IMR-90 (cell line): ENCODE data around the gene AMACR. TPM values are rescaled to one million over a fixed set of nuclear protein-coding genes. Genes with fewer than 3 reads are reported as not detected.

Experiments
- ATAC-seq: fragments of 200-7000 bp; cut with Tn5 transposase; 2 replicates; pipeline ENCODE4 v1.9.1; 2020; ENCODE audit warnings: low read depth, mild to moderate bottlenecking, moderate library complexity
- BruUV-seq: library from RNA; stranded (reverse); fragments of 400-500 nt; replicated peaks from 2 replicates; lab custom pipeline; 2021; lab: Mats Ljungman, UMichigan
- CTCF ChIA-PET: fragments of 300-600 bp; formaldehyde crosslinking; extraction: SDS; loops from one replicate; lab custom pipeline; 2021; ENCODE audit warnings: antibody characterized with exemption; lab: Yijun Ruan, JAX
- POLR2A ChIA-PET: fragments of 300-600 bp; sonication (Branson Sonifier 250); formaldehyde crosslinking; loops from one replicate; lab custom pipeline; 2022; ENCODE audit warnings: antibody characterized with exemption; ENCODE audit not compliant: unreplicated experiment; lab: Charles Lee
- DNase-seq: peaks from one replicate; pipeline ENCODE4 v3.0.0; 2013
- H2AFZ ChIP-seq: replicated peaks from 2 replicates; pipeline ENCODE3; 2013; ENCODE audit warnings: low read length, mild to moderate bottlenecking; ENCODE audit not compliant: poor library complexity
- H2AK5ac ChIP-seq: 2 replicates; pipeline ENCODE4 v1.6.1; 2013; ENCODE audit warnings: low read depth, low read length, inconsistent platforms
- H2AK9ac ChIP-seq: replicated peaks from 2 replicates; pipeline ENCODE3; 2013; ENCODE audit warnings: mild to moderate bottlenecking, low read depth, low read length, moderate library complexity; ENCODE audit not compliant: poor library complexity
- H2BK120ac ChIP-seq: 2 replicates; pipeline ENCODE4 v1.6.1; 2013; ENCODE audit warnings: low read depth, low read length, inconsistent platforms
- H2BK15ac ChIP-seq: 3 replicates; pipeline ENCODE4 v1.6.1; 2013; ENCODE audit warnings: low read depth, low read length, inconsistent platforms
- H2BK20ac ChIP-seq: 2 replicates; pipeline ENCODE4 v1.6.1; 2013; ENCODE audit warnings: low read depth, mild to moderate bottlenecking, inconsistent platforms, low read length, moderate library complexity
- H2BK5ac ChIP-seq: 2 replicates; pipeline ENCODE4 v1.6.1; 2013; ENCODE audit warnings: mild to moderate bottlenecking, low read depth, low read length, inconsistent platforms; ENCODE audit not compliant: poor library complexity, severe bottlenecking
- H3K14ac ChIP-seq: replicated peaks from 2 replicates; pipeline ENCODE4 v1.6.1; 2013; ENCODE audit warnings: low read depth, low read length, inconsistent platforms
- H3K18ac ChIP-seq: 2 replicates; pipeline ENCODE4 v1.6.1; 2013; ENCODE audit warnings: low read depth, low read length, control low read depth
- H3K23ac ChIP-seq: 2 replicates; pipeline ENCODE4 v1.6.1; 2013; ENCODE audit warnings: low read depth, low read length, inconsistent platforms
- H3K27ac ChIP-seq: 2 replicates; pipeline ENCODE4 v1.5.1; 2013; ENCODE audit warnings: mild to moderate bottlenecking, control low read depth, low read length; ENCODE audit not compliant: insufficient read depth
- H3K27me3 ChIP-seq: 2 replicates; pipeline ENCODE4 v1.6.1; 2013; ENCODE audit warnings: low read length; ENCODE audit not compliant: control insufficient read depth, insufficient read depth
- H3K36me3 ChIP-seq: 2 replicates; pipeline ENCODE4 v1.6.1; 2013; ENCODE audit warnings: low read length, mixed read lengths; ENCODE audit not compliant: control insufficient read depth, insufficient read depth
- H3K4ac ChIP-seq: 2 replicates; pipeline ENCODE4 v1.6.1; 2013; ENCODE audit warnings: low read depth, low read length, inconsistent platforms
- H3K4me1 ChIP-seq: 2 replicates; pipeline ENCODE4 v1.6.1; 2013; ENCODE audit warnings: low read length, mixed read lengths; ENCODE audit not compliant: control insufficient read depth, insufficient read depth
- H3K4me2 ChIP-seq: 2 replicates; pipeline ENCODE4 v1.6.1; 2013; ENCODE audit warnings: low read depth, mild to moderate bottlenecking, control low read depth, low read length, moderate library complexity
- H3K4me3 ChIP-seq: 2 replicates; pipeline ENCODE4 v1.5.1; 2013; ENCODE audit warnings: low read depth, mild to moderate bottlenecking, control low read depth, low read length, moderate library complexity; ENCODE audit not compliant: insufficient read depth
- H3K56ac ChIP-seq: 2 replicates; pipeline ENCODE4 v1.6.1; 2013; ENCODE audit warnings: low read length, inconsistent platforms; ENCODE audit not compliant: insufficient read depth; ENCODE audit errors: extremely low read depth
- H3K79me1 ChIP-seq, 2 experiments: 2 replicates each; pipeline ENCODE4 v1.6.1; 2013; ENCODE audit warnings: low read length in 2 of 2, inconsistent platforms in 1 of 2, low read depth in 1 of 2
- H3K9ac ChIP-seq: 2 replicates; pipeline ENCODE4 v1.6.1; 2013; ENCODE audit warnings: low read depth, low read length, control low read depth
- H3K9me1 ChIP-seq: 2 replicates; pipeline ENCODE4 v1.6.1; 2013; ENCODE audit warnings: low read length, inconsistent platforms; ENCODE audit not compliant: insufficient read depth
- H3K9me3 ChIP-seq: 2 replicates; pipeline ENCODE4 v1.6.1; 2013; ENCODE audit warnings: low read length; ENCODE audit not compliant: control insufficient read depth, insufficient read depth
- H4K20me1 ChIP-seq: 2 replicates; pipeline ENCODE4 v1.6.1; 2013; ENCODE audit warnings: low read length, inconsistent platforms; ENCODE audit not compliant: insufficient read depth
- H4K5ac ChIP-seq: 2 replicates; pipeline ENCODE4 v1.6.1; 2013; ENCODE audit warnings: mild to moderate bottlenecking, low read depth, low read length, control low read depth
- H4K8ac ChIP-seq, 2 experiments: 2 replicates each; pipeline ENCODE4 v1.6.1; 2013; ENCODE audit warnings: low read depth in 2 of 2, low read length in 2 of 2, control low read depth in 1 of 2, inconsistent platforms in 1 of 2
- H4K91ac ChIP-seq: 2 replicates; pipeline ENCODE4 v1.6.1; 2013; ENCODE audit warnings: low read depth, low read length, inconsistent platforms; ENCODE audit not compliant: insufficient read depth
- BHLHE40 ChIP-seq: fragments of 150-350 bp; IDR thresholded peaks from 2 replicates; pipeline ENCODE4 v1.6.1; 2016; ENCODE audit warnings: mild to moderate bottlenecking, low read depth, low read length
- MAFK ChIP-seq: IDR thresholded peaks from 2 replicates; pipeline ENCODE4 v1.6.1; 2012; ENCODE audit warnings: low read depth, low read length, improper control_type of control experiment
- MXI1 ChIP-seq: IDR thresholded peaks from 2 replicates; pipeline ENCODE4 v1.6.1; 2012; ENCODE audit warnings: low read depth, mild to moderate bottlenecking, low read length, moderate library complexity, borderline replicate concordance
- NFE2L2 ChIP-seq: fragments of 150-350 bp; IDR thresholded peaks from 2 replicates; pipeline ENCODE4 v1.6.1; 2016; ENCODE audit warnings: low read depth, mild to moderate bottlenecking, low read length
- RAD21 ChIP-seq: IDR thresholded peaks from 2 replicates; pipeline ENCODE4 v1.6.1; 2012; ENCODE audit warnings: low read length, improper control_type of control experiment
- RCOR1 ChIP-seq: IDR thresholded peaks from 2 replicates; pipeline ENCODE4 v1.6.1; 2012; ENCODE audit warnings: mild to moderate bottlenecking, low read length, improper control_type of control experiment; ENCODE audit not compliant: insufficient replicate concordance
- RFX5 ChIP-seq: IDR thresholded peaks from 2 replicates; pipeline ENCODE4 v1.8.0; 2012; ENCODE audit warnings: low read depth, mild to moderate bottlenecking, low read length, moderate library complexity
- WGBS, 2 experiments: methylation state at CpG; one replicate each; pipeline versions ENCODE4 v1.1.5 to v1.1.7; 2013; ENCODE audit warnings: missing lambda C conversion rate in 2 of 2; ENCODE audit not compliant: insufficient read length in 1 of 2; ENCODE audit errors: extremely low coverage in 2 of 2; 5-methylcytosine and 5-hydroxymethylcytosine counted together
- dilution Hi-C: fragments of 300-500 bp; cut with HindIII; formaldehyde crosslinking; loops from one replicate; pipeline ENCODE4 v1.14.3; 2018; ENCODE audit warnings: low sequenced_read_pairs; ENCODE audit not compliant: unreplicated experiment
- in situ Hi-C: fragments of 300-500 bp; cut with MboI; formaldehyde crosslinking; loops from 3 replicates; pipeline ENCODE4 v1.14.3; 2019; ENCODE audit warnings: low sequenced_read_pairs, inconsistent platforms, mixed read lengths
- intact Hi-C: fragments of 100-400 bp; cut with micrococcal nuclease; formaldehyde crosslinking; loops from 2 replicates; pipeline ENCODE4 v1.10.0; 2022
- polyA plus RNA-seq, 3 experiments: library from polyadenylated mRNA; depleted of rRNA; stranded (reverse); fragments of >200 nt; gene quantifications; 2 replicates each; pipeline ENCODE4 v1.2.3, GENCODE V29; 2012; ENCODE audit warnings: low replicate concordance in 1 of 3
- total RNA-seq: library from RNA; depleted of rRNA; stranded (reverse); fragments of >200 nt; gene quantifications from 2 replicates; pipeline ENCODE4 v1.2.3, GENCODE V29; 2012
- TF ChIP-seq, protein P1 (sequence below): fragments of 150-350 bp; IDR thresholded peaks from 2 replicates; pipeline ENCODE4 v1.6.1; 2016; ENCODE audit warnings: low read depth, mild to moderate bottlenecking, low read length, moderate library complexity, borderline replicate concordance

AMACR gene
- total and polyA plus RNA-seq, 2 of the 4 experiments (the other 2 are of a cell fraction): 8.2 to 12.9 TPM

- Histone ChIP-seq H2AFZ (no peak overlapping the region), H3K9ac (no peak overlapping the region), H3K18ac (no peak overlapping the region), H3K36me3 (no peaks in the 10 kb centered on the region), H3K79me1 (no peaks in the 10 kb centered on the region), H4K91ac (no peak overlapping the region), H2AK5ac (no peak overlapping the region), H3K56ac (no peak overlapping the region), H2BK120ac (no peak overlapping the region), H3K9me1 (no peaks in the 10 kb centered on the region), H4K20me1 (no peaks in the 10 kb centered on the region), H4K5ac (no peak overlapping the region), H3K27ac (no peak overlapping the region), H3K4me3 (no peak overlapping the region), H2BK5ac (no peak overlapping the region), H2AK9ac (no peak overlapping the region), H3K4me2 (no peak overlapping the region), H3K9me3 (no peaks in the 10 kb centered on the region), H3K27me3 (no peaks in the 10 kb centered on the region), H2BK20ac (no peak overlapping the region), H3K14ac (no peak overlapping the region), H3K4me1 (no peaks in the 10 kb centered on the region), H2BK15ac (no peak overlapping the region), H4K8ac (no peak overlapping the region), H3K23ac (no peak overlapping the region), H3K4ac (no peak overlapping the region)
- dilution Hi-C loops: no loop called here
- intact Hi-C loops: no loop called here
- in situ Hi-C loops: no loop called here
- no peak for TF ChIP-seq RCOR1
- no peak for TF ChIP-seq MAFK
- TF ChIP-seq, protein P1, sequence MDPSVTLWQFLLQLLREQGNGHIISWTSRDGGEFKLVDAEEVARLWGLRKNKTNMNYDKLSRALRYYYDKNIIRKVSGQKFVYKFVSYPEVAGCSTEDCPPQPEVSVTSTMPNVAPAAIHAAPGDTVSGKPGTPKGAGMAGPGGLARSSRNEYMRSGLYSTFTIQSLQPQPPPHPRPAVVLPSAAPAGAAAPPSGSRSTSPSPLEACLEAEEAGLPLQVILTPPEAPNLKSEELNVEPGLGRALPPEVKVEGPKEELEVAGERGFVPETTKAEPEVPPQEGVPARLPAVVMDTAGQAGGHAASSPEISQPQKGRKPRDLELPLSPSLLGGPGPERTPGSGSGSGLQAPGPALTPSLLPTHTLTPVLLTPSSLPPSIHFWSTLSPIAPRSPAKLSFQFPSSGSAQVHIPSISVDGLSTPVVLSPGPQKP: no peak
- TF ChIP-seq MXI1: no peak
- TF ChIP-seq RFX5: no peak
- no peak for TF ChIP-seq RAD21
- no peak for TF ChIP-seq BHLHE40
- no peak for TF ChIP-seq NFE2L2
- ChIA-PET CTCF (interaction anchor here (0.6 to 1.5 kb wide), 2 partner anchors 12 to 20 kb away, joined by 3 to 7 read pairs; partner anchors contain the start of gene AMACR), POLR2A (no interaction called here)
- DNase-seq (no peak), ATAC-seq (no peak)
- BruUV-seq: no TSS peak
- WGBS, 2 experiments: 100% methylated on average over 1 of the region's 3 CpGs
Measured at GRCh38 chr5:34028349-34028748, 20.5 kb upstream of the AMACR start.
